Heart left ventricle (tissue), 13 donors: ENCODE results near the gene GNB2.

Experiments
- CTCF ChIP-seq, 12 donors: fragments of 200-600 bp; sonication (generic) in 4 of 12; IDR thresholded peaks; one replicate each; pipeline versions ENCODE4 v1.5.0 to v1.8.0; 2018 to 2022; ENCODE audit warnings: antibody characterized with exemption in 12 of 12, mild to moderate bottlenecking in 5 of 12
- POLR2A ChIP-seq, 2 donors: fragments of 450-650 bp; IDR thresholded peaks; one replicate each; pipeline ENCODE4 v1.6.1; 2017; ENCODE audit warnings: antibody characterized with exemption in 2 of 2, mild to moderate bottlenecking in 2 of 2, moderate library complexity in 2 of 2
- donor health status: ischemic (EF 13 %, LVEDD 7.1; RV severe dilation, severe dysfunction).
- donor health status: DM: no; HTN: yes; CAD: no.
- donor health status: DM: no; HTN: no; CAD: no.
- donor health status: ischemic (EF 25% LVEDD 6.9; RV normal size, moderate dysfunction).
- donor health status: ischemic (EF 25% LVEDD 5.7; RV mildly dilated, moderate dysfunction).
- donor health status: ischemic (EF 35%, LVEDD 5.7; RV mildly dilated, moderate dysfunction).
- donor health status: nonischemic (EF 11% LVEDD 7.7; RV severe dilation, severe dysfunction).
- donor health status: DM: yes; HTN: yes; CAD: no.
- donor health status: PGD.
- donor health status: ischemic (EF 29% LVEDD 5.4; RV normal size, mild dysfunction).
- donor health status: nonischemic (EF 23%, LVEDD 6.1; RV moderate dilation, normal function).

- TF ChIP-seq CTCF (IDR thresholded peaks at IDR 0.05) (no peak), POLR2A (IDR thresholded peaks at IDR 0.05) (no peak)
Measured at GRCh38 chr7:100678291-100678984, 4.9 kb downstream of the GNB2 start.
